Dedifferentiated amniotic fluid mesenchymal stem cell (primary cell): ENCODE data around the gene SOCS7.

Experiments
- DNase-seq: peaks from one replicate; pipeline ENCODE4 v3.0.0-alpha.2; 2016; ENCODE audit errors: extremely low spot score

SOCS7 gene, protein sequence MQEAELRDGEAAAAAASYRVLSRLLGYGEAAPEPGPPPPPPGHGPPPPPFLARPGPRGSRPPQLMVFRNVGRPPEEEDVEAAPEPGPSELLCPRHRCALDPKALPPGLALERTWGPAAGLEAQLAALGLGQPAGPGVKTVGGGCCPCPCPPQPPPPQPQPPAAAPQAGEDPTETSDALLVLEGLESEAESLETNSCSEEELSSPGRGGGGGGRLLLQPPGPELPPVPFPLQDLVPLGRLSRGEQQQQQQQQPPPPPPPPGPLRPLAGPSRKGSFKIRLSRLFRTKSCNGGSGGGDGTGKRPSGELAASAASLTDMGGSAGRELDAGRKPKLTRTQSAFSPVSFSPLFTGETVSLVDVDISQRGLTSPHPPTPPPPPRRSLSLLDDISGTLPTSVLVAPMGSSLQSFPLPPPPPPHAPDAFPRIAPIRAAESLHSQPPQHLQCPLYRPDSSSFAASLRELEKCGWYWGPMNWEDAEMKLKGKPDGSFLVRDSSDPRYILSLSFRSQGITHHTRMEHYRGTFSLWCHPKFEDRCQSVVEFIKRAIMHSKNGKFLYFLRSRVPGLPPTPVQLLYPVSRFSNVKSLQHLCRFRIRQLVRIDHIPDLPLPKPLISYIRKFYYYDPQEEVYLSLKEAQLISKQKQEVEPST

GRCh38 chr17:38351412-38352222 lies at the start of gene SOCS7:
TSS of gene SOCS7 (plus strand) at chr17:38351844. CDS start at chr17:38352053, 209 bp downstream.
- DNase-seq, result peak; percentile 90

DNA sequence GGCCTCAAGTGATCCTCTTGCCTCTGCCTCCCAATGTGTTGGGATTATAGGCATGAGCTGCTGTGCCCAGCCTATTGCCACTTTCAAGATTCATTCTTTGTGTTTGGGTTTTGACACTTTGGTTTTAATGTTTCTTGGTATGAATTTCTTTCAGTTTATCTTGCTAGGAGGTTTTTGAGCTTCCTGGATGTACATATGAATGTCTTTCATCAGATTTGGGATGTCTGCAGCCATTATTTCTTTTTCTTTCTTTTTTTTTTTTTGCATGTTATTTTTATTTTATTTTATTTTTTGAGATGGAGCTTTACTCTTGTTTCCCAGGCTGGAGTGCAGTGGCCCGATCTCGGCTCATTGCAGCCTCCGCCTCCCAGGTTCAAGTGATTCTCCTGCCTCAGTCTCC lies 36.1 kb upstream of the SOCS7 start:
- no peak for DNase-seq

DNA sequence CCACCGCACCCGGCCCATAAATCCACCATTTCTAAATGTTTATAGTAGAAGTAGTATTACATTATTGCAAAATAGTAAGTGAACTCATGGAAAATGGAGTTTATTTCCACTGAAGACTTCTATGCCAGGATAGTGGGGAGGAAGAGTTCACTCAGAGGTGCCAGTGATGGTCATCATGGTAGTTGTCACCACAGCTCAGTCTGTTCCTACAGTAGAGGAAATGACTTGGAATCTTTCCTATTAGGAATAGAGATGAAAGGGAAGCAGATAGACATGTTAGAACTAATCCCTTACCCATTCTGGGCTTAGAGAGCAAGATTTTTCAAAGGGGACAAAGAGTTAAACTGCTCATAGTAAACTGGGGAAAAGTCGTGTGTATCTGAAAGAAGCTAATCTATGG lies 34.6 kb upstream of the SOCS7 start:
- DNase-seq, result no peak

GRCh38 chr17:38320482-38320881 lies 31.2 kb upstream of the SOCS7 start:
- no peak for DNase-seq

DNA sequence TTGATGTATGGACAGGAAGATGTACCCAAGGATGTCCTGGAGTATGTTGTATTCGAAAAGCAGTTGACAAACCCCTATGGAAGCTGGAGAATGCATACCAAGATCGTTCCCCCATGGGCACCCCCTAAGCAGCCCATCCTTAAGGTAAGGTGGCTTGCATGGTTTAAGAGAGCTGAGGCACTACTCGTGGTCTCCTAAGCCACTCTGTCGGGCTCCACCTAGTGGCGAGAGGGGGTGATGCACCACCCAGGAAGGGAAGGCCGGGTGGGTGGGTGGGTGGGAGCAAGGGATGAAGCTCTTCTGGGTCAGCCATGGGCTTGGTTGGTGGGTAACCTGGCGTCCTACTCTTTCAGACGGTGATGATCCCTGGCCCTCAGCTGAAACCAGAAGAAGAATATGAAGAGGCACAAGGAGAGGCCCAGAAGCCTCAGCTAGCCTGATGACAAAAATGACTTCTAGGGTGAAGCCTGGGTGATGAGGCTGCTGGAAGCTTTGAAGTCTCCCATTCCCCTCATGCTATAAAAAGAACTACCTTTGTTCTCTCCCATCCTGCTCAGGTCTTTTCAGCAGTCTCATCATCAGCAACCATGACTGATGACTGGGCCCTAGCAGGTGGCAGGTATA lies 29.4 kb upstream of the SOCS7 start:
- DNase-seq, result no peak

DNA sequence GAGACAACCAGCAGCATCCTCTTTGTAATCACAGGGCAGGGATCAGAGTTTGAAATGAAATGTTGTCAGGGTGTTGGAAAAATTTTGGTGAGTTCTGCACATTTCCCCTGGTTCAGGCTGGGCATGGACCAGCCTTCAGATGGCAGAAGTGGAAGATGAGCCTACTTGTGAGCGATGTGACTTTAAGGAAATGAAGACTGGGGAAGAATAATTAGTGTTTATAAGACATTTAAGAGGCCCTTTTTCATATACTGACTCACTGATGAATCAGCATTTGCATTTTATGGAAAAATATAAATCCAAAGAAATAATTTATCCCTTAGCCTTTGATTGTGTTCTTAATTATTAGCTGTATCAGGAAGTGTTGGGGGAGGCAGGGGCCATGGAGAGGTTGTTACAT lies 28.7 kb upstream of the SOCS7 start:
- DNase-seq, result no peak

- no peak for DNase-seq
Observed at GRCh38 chr17:38324141-38324697, 27.4 kb upstream of the SOCS7 start.

DNA sequence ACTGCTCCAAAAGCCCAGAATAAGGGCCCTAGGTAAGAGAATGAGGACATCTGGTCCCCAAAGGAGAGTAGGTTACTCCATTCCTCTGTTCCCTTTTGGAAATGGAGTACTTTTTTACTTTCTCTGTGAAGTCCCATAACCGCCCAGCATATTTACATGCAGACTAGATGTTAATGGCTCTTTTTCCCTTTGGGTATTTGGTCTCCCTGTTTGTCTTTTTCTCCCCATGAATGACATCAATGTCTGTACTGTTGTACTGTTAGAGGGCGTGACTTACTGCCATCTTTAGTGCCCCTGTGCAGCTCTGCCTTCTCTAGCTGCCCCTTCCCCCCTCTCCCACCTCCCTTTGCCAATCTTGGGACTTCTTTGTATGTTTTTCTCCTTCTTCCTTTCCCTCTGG lies 26.9 kb upstream of the SOCS7 start:
- no peak for DNase-seq

DNA sequence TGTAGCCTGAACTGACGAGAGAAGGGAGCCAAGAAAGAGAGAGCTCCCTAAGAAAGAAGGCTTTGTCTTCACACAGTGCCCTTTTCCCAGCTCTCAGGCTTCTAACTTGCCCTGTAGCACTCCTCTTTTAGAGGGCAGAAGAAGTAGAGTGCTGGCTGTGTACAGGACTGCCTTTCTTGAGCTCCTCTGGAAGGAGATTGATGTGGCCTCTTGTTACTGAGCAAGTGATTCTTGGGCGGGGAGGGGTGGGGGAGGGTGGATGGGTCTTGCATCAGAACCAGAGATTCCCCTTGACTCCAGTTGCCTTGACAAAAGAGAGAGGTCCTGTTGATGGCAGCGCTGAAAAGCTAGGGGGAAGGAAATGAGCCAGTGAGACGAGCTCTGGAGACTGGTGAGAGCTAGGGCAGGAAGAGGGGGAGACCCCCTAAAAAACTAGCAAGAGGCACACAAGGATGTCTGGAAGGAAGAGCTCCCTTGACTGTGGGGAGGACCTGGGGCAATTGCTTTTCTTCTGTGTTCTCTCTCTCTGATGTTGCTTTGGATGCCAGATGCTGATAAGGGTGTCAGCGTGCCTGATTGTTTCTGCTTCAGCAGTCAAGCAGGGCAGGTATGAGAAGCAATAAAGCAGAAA lies 26.3 kb upstream of the SOCS7 start:
- no peak for DNase-seq

DNA sequence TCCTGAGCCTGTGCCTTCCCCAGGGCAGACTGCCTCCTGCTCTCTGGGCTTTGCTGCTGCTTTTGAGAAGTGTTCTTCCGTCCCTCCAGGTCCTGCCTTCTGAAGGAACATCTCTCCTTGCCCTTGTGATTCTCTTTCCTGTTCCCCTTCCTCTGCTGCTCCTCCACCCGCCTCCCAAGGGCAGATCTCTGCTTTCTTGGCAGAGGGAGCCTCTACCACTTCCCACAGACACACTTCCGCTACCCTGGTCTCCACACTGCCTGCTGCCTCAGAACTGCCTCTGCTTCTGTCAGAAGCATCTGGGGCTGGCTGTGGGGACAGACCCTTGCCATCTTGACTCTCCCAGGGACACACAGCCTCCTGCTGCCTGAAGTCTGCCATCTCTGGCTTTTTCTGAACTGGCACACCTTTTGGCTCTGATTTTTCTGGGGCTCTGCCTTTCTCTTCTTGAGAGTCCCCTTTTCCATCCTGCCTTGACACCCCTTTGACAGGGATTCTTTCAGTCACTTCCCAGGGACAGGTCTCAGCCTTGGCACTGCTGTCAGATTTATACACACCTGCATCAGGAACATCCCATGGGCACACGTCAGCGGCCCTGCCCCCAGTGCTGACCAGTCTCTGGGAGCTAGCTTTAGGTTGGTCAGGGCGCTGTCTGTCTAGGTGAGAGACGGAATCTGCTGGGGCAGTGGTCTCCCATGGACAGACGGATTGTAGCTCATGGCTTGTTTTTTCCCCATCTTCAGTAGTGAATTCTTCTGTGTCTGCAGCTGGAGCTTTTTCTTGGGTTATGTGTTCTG lies 24.4 kb upstream of the SOCS7 start:
- DNase-seq, result no peak

DNA sequence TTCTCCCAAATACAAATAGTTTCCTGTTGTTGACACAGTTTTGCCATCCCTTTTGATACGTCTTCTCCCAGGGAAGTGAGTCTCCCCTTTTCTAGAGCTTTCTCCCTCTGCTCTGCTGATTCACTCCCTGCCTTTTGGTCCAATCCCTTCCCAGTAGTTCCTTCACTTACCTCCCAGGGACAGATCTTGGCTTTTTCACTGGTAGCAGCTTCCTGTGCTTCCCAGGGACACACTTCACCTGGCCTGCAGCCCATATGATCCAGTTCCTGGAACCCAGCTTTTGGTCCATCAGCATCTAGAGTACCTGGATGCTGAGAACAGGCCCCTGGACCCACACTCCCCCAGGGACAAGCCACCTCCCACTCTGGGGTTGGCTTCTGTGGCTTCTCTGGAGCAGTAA lies 23.7 kb upstream of the SOCS7 start:
- DNase-seq, result no peak

DNA sequence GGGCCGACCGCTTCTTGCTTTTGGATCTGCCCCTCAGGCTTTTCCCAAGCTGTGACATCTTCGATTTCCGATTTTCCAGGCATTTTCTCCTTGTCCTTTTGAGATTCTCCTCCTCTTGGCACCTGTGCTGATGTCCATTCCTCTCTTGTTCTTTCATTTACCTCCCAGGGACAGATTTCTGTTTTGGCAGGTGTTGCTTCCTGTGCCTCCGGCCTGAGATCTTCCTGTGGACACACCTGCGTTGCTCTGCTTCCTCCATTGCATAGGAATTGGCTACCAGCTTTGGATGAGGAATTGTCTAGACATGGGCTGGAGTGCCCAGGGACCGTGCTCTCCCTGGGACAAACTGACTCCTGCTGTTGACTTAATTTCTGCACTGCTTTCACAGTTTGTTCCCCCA lies 23.0 kb upstream of the SOCS7 start:
- DNase-seq, result no peak

DNA sequence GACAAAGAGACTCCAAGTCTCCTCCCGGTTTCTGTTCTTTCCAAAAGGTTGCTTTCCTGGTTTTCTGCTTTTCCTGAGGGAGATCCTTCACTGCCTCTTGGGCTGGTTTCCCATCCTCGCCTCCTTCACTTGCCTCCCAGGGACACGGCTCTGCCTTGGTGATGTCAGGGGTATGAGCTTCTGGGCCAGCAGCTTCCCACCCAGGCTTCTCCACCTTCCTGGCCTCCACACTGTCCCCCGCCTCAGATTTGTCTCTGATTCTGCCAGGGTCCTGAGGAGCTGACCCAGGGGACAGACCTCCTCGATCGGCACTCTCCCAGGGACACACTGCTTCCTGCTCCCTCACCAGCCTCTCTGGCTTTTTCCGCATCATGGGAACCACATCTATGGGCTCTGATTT lies 22.4 kb upstream of the SOCS7 start:
- DNase-seq, result no peak

DNA sequence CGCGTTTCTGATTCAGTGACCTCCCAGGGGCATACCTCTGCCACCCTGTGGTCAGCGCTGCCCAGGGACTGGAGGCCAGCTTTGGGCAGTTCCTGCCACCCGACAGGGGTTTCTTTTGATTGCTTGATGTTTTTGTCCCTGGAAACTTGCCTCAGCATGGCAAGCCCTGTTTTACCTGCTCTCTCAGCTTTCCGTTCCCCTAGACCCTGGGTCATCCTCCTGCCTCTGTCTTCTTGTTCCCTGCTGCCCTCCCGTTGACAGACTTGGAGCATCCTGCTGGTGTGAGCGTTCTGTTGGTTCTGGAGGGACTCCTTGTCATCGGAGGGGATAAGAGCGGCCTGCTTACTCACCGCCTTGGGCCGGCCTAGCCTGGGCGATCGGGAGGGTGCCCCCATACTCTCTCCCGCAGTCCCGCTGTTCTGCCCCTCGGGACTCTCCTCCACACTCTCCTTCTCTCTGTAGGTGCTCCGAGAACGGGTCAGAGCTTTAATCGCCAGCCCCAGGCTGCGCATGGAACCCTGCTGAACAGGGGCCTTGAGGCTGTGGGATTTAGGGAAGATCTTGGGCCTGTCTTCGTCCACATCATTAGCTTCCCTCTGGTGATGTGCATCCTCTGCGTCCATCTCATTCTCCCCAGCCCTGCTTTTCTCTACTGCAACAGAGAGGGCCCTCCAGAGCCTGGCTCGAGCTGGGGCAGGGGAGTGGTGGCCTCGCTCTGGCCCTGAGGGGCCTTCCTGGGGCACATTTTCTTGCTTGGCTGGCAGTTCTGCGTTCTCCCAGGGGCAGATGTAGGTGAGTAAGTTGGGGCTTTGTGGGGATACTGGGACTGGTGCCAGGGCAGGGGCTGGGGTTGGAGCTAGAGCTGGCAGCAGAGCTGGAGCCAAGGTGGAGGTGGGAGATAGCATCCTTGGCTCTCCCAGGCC lies 21.6 kb upstream of the SOCS7 start:
- no peak for DNase-seq

- no peak for DNase-seq
Observed at GRCh38 chr17:38330941-38331411, 20.7 kb upstream of the SOCS7 start.

DNA sequence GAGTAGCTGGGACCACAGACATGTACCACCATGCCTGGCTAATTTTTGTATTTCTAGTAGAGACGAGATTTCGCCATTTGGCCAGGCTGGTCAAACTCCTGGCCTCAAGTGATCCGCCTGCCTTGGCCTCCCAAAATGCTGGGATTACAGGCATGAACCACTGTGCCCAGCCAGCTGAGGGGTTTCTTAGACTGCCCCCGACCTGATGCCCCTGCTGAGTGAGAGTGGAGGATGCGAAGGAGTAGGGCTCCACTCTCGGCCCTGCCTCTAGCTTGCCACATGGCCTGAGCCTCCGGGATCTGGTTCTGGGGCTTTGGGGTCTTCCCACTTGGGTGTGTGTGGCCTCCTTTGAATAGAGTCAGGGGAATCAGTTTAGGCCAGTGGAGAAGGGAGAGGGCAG lies 18.9 kb upstream of the SOCS7 start:
- no peak for DNase-seq

DNA sequence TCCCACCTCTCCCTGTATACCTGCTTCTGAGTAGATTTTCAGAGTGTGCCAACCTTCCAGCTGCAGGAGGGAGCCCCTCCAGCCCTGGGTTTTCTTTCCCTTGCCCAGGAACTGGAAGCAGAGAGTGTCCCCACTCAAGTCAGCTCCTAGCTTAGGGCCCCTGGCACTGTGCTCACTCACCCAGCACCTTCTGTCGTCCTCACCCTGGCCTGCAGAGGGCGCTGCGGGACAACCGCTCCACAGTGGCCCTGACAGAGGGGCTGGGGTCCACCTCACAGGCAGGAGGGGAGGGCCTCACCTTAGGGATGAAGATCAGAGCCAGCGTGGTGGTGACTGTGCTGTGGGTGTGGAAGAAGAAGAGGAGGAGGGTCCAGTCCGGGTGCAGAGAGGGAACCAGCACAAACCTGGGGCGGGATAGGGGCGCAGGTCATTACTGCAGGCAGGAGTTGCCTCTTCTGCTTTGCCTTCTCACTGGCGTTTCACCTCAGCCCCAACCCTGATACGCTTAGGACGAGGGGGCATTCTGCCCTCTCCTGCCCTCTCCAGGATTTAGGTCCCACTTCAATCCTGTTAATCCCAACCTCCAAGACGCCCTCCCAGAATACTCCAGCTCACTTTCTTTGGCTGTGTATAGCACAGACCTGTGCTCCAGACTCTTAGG lies 17.9 kb upstream of the SOCS7 start:
- no peak for DNase-seq

GRCh38 chr17:38334480-38335364 lies 16.9 kb upstream of the SOCS7 start:
- no peak for DNase-seq
